Dermis blood vessel endothelial cell (primary cell): Measurements from ENCODE around the gene MALSU1. TPM values are rescaled to one million over a fixed set of nuclear protein-coding genes. Genes with fewer than 3 reads are reported as not detected.
"Not testable (repeated sequence)": the region's sequence is repeated elsewhere in the genome, so short reads cannot be mapped to it uniquely, and the experiment has no call there.

Source experiments
- DNase-seq: peaks from one replicate; pipeline ENCODE4 v3.0.0; 2010
- total RNA-seq: library from RNA; depleted of rRNA; stranded (reverse); fragments of >200 nt; gene quantifications from 2 replicates; pipeline ENCODE4 v1.2.3, GENCODE V29; 2014

Gene MALSU1
- total RNA-seq, 1 donor from 2014 or later, result 57.7 TPM

GRCh38 chr7:23287612-23288011 is 11.5 kb upstream of the MALSU1 start:
- DNase-seq, result no peak

DNA sequence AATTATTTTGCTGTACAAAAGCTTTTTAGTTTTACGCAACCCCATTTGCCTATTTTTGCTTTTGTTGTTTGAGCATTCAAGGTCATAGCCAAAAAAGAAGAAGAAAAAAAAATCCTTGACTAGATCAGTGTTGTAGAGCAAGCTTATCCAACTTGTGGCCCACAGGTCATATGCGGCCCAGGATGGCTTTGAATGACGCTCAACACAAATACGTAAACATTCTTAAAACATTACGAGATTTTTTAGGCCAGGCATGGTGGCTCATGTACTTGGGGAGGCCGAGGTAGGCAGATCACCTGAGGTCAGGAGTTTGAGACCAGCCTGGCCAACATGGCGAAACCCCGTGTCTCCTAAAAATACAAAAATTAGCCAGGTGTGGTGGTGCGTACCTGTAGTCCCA is 8.1 kb upstream of the MALSU1 start:
- no peak for DNase-seq

- DNase-seq, result no peak
Observed at GRCh38 chr7:23291957-23292560, 7.1 kb upstream of the MALSU1 start.

DNA sequence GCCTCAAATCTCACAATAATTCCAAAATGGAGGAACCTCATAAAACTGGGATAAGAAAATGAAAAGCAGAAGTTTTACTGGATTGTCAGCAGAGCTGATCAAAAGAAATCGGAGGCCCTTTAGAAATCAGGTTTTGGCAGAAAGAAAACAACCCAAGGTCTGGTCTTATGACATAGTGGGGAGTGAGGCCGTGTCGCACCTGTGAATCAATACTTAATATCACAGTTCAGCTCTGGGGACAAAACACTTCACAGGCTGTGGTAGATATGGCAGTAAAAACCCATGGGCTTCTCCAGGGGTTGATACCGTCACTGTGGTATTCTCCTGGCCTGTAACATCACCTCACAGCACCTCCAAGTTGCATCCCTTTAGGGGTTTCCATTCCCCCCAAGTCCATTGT is 6.5 kb upstream of the MALSU1 start:
- no peak for DNase-seq

DNA sequence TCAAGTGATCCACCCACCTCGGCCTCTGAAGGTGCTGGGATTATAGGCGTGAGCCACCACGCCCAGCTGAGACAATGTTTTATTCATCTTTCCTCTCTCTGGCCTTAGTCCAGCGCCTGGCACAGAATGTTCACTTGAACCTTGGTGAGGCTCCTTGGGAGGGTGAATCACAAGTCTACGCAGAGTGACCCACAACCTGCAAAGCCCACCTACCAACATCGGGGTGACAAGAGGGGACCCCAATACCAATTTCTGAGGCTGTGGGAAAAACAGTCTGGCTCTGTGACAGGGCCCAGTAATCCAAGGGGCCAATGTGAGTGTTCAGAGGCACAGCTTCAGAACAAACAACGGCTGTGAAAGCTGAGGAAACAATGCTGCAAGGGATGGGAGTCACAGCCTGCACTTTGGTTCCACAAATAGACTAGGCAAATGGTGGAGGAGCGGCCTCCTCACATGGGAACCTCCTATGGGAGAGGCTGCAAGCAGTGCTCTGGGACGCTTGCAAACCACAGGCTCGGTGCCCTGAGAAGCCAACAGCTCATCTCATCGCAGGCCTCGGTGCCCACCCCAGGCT is 5.6 kb upstream of the MALSU1 start:
- DNase-seq, result no peak

GRCh38 chr7:23294549-23295400 is 4.4 kb upstream of the MALSU1 start:
- DNase-seq, result no peak

DNA sequence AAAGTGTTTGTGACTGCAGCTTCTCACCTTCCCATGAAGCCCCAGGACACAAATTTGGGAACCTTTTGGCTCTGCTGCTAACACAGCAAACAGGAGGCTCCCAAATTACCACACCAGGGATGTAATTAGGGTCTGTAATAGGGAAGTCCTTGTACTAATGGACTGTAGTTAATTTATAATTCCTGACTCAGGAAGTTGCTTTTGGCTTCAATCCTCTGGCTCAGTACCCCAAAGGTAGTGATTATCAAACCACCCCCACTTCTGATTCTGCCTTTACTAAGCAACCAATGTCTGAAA is 3.8 kb upstream of the MALSU1 start:
- DNase-seq, result no peak

- DNase-seq, result no peak
Observed at GRCh38 chr7:23298141-23298881, 828 bp upstream of the MALSU1 start.

- peak; percentile 37 for DNase-seq
Observed at GRCh38 chr7:23299770-23300300, 696 bp downstream of the MALSU1 start.

- DNase-seq, result no peak
Observed at GRCh38 chr7:23306936-23307521, 7.9 kb downstream of the MALSU1 start.

DNA sequence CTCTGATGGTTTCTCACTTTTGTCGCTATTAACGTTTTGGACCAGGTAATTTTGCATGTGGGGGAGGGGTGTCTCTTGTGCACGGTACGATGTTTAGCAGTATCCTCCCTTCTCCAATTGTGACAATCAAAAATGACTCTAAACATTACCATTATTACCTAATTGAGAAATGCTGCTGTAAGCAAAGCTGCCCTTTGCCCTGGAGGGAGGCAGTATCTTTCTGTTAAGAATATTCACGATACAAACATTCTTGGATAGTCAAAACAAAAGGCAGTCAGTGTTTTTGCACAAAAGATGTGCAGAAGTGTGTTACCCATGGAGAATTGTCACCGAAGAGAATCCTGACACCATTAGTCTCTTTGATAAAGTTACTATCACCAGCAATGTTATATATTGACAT is 9.6 kb downstream of the MALSU1 start:
- DNase-seq, result no peak

GRCh38 chr7:23312141-23312540 is 13.0 kb downstream of the MALSU1 start:
- DNase-seq, result not testable (repeated sequence)

GRCh38 chr7:23315366-23315765 is 16.2 kb downstream of the MALSU1 start:
- peak; percentile 37 for DNase-seq

DNA sequence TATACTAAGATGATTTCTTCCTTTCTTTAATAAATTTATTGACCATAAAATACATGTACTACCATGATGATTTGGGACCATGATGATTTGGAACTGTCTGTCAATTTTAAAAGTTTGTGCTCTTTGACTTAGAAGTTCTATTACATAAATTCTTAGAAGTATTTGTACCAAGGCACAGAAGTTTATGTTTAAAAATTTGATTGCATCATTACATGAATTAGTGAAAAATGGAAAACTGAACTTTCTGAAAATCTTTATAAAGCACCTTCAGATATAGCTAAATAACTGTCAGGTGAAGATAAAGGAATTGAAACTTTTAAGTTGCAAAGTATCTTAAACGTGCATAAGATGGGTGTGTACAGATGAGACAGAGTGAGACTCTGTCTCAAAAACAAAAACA is 32.0 kb downstream of the MALSU1 start:
- no peak for DNase-seq

DNA sequence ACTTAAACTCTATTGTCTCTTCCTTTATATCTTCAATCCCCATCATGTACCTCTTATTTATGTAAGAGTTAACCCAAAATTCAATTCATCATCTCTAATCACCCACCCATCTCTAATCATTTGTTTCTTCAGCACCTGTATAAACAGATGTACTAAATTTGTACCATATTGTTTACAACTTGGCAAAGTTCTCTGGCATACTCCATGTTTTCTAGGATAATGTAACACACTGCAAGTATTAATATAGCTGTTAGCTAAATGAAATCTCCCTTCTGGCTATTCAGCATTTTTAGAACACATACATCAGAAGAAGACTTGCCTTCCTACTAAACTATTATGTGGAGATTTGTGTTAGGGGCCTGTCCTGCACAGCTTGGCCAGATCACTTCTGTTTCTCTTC is 33.1 kb downstream of the MALSU1 start:
- no peak for DNase-seq

- DNase-seq, result peak; percentile 69
Observed at GRCh38 chr7:23332910-23333612, 33.9 kb downstream of the MALSU1 start.

DNA sequence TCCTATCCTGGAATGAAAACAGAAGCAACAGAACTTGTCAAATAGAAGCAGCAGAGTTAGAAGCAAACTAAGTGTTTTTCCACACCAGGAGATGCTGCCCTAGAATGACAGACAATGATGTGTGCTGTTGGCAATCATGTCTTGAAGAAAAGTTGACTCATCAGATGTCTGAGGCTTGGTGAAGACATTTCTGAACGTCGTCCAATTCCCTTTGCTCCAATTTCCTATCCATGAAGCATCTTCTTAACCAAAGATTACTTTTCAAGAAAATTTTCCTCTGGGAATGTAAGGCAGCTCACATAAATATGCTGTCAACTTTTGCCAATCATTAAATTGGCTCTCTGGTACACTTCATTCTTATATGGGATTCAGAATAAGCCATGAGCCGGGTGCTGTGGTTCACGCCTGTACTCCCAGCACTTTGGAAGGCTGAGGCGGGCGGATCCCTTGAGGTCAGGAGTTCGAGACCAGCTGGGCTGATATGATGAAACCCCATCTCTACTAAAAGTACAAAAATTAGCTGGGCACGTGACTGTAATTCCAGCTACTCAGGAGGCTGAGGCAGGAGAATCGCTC is 34.6 kb downstream of the MALSU1 start:
- DNase-seq, result peak; percentile 78

- peak; percentile 98 for DNase-seq
Observed at GRCh38 chr7:23334482-23335056, 35.4 kb downstream of the MALSU1 start.

GRCh38 chr7:23335136-23335535 is 36.0 kb downstream of the MALSU1 start:
- DNase-seq, result no peak

DNA sequence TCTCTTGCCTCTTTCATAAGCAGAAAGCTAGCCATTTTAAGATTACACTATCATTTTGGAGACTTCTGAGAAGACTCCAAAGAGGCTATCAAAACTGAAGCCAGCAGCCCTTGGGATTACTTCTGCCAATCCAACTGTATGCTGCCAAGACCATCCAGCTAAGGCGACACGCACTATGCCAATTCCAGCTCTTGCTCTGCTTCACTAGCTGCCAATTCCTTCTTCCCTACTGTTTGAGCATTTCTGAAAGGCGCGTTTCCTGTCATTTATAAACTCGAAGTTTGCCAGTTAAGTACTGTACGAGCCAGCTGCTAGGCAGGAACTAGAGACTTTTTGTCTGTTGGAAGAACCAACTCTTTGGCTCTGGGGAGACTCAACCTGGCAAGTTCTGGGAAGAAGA is 36.5 kb downstream of the MALSU1 start:
- peak; percentile 69 for DNase-seq

DNA sequence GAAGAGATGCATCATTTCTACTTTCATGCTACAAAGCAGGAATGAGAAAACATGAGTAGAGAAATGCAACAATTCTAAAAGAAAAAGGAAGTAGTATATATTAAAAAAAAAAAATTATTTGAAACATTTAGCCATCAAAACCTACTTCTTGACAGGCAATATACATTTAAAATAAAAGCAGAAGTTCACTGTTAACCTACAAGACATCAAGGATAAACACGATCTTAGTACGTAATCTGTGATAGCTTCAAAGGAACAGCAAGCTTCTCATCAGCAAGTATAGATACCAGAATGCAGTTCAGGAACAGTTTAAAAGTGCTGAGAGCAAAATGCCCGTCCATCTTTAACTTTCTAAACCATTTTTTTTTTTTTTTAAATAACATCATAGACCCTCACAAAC is 36.9 kb downstream of the MALSU1 start:
- no peak for DNase-seq
